WERI-Rb-1 (cell line): ENCODE measurements around the gene PLXNA1.
A peak's percentile ranks its signal among the peaks of the same experiment; 100 is the strongest.

Experiments used
- DNase-seq: peaks from one replicate; pipeline ENCODE4 v3.0.0-alpha.2; 2020
- H3K27ac ChIP-seq: fragments of 250-450 bp; sonication (Bioruptor Pico); 2 replicates; pipeline ENCODE4 v1.5.1; 2020; ENCODE audit warnings: mild to moderate bottlenecking, moderate library complexity
- H3K27me3 ChIP-seq: fragments of 250-450 bp; sonication (Bioruptor Pico); 2 replicates; pipeline ENCODE4 v1.5.1; 2021; ENCODE audit warnings: mild to moderate bottlenecking, low read depth, moderate library complexity; ENCODE audit not compliant: insufficient read depth, severe bottlenecking
- H3K36me3 ChIP-seq: fragments of 250-450 bp; sonication (Bioruptor Pico); 2 replicates; pipeline ENCODE4 v1.5.1; 2020; ENCODE audit warnings: mild to moderate bottlenecking, moderate library complexity
- H3K4me3 ChIP-seq: 2 replicates; pipeline ENCODE4 v1.5.1; 2011; ENCODE audit warnings: low read depth, mild to moderate bottlenecking, control low read depth, low read length
- H3K9me3 ChIP-seq: fragments of 250-450 bp; sonication (Bioruptor Pico); 2 replicates; pipeline ENCODE4 v1.5.1; 2021; ENCODE audit warnings: mild to moderate bottlenecking, moderate library complexity; ENCODE audit not compliant: severe bottlenecking
- CTCF ChIP-seq: IDR thresholded peaks from 2 replicates; pipeline ENCODE4 v1.5.1; 2011; ENCODE audit warnings: low read depth, mild to moderate bottlenecking, control low read depth, inconsistent platforms, low read length

PLXNA1 gene

GRCh38 chr3:126982471-126983175, at the start of gene PLXNA1:
Gene PLXNA1, plus strand, starts transcription at chr3:126983115. Its CDS starts 5,479 bp downstream, at chr3:126988594.
- Histone ChIP-seq H3K27ac (peak within 1 kb of the TSS; percentile 78), H3K9me3 (no peaks in the 10 kb centered on the region), H3K27me3 (no peaks in the 10 kb centered on the region), H3K4me3 (peak within 1 kb of the TSS; percentile 63), H3K36me3 (peaks cover 6% of the 10 kb centered on the region; the same call in 1 of the 2 replicates)
- peak; percentile 75 for DNase-seq
- peak; percentile 91 for TF ChIP-seq CTCF

GRCh38 chr3:126934031-126934531, 48.8 kb upstream of the PLXNA1 start:
- no peak for TF ChIP-seq CTCF
- Histone ChIP-seq H3K36me3 (no peaks in the 10 kb centered on the region), H3K9me3 (no peaks in the 10 kb centered on the region), H3K4me3 (no peak overlapping the region), H3K27ac (no peak overlapping the region), H3K27me3 (no peaks in the 10 kb centered on the region)
- no peak for DNase-seq

GRCh38 chr3:126934991-126935390, 47.9 kb upstream of the PLXNA1 start:
- no peaks in the 10 kb centered on the region for H3K9me3 ChIP-seq
- DNase-seq: no peak
- no peaks in the 10 kb centered on the region for H3K27me3 ChIP-seq
- no peaks in the 10 kb centered on the region for H3K36me3 ChIP-seq
- no peak overlapping the region for H3K4me3 ChIP-seq
- no peak for TF ChIP-seq CTCF
- no peak overlapping the region for H3K27ac ChIP-seq

- TF ChIP-seq CTCF: no peak
- no peak for DNase-seq
Observed at GRCh38 chr3:126935756-126936509, 47.0 kb upstream of the PLXNA1 start.

GRCh38 chr3:126936853-126937425, 46.0 kb upstream of the PLXNA1 start:
- DNase-seq: no peak
- Histone ChIP-seq H3K9me3 (no peaks in the 10 kb centered on the region), H3K4me3 (no peak overlapping the region), H3K27me3 (no peaks in the 10 kb centered on the region), H3K27ac (no peak overlapping the region), H3K36me3 (no peaks in the 10 kb centered on the region)
- no peak for TF ChIP-seq CTCF

More at GRCh38 chr3:126935756-126936509, 47.0 kb upstream of the PLXNA1 start:
- Histone ChIP-seq H3K4me3 (no peak overlapping the region), H3K27me3 (no peaks in the 10 kb centered on the region), H3K36me3 (no peaks in the 10 kb centered on the region), H3K27ac (no peak overlapping the region), H3K9me3 (no peaks in the 10 kb centered on the region)
